AG09319 (cell line): Measurements from ENCODE around the gene ATE1.
"Not testable (repeated sequence)": the region's sequence is repeated elsewhere in the genome, so short reads cannot be mapped to it uniquely, and the experiment has no call there.

Source experiments
- DNase-seq: peaks from one replicate; pipeline ENCODE4 v3.0.0-alpha.2; 2010; ENCODE audit warnings: low read depth; ENCODE audit errors: extremely low read depth
- CTCF ChIP-seq: IDR thresholded peaks from 2 replicates; pipeline ENCODE4 v1.5.1; 2011; ENCODE audit warnings: low read depth, mild to moderate bottlenecking, inconsistent platforms, low read length, moderate library complexity

ATE1 gene

DNA sequence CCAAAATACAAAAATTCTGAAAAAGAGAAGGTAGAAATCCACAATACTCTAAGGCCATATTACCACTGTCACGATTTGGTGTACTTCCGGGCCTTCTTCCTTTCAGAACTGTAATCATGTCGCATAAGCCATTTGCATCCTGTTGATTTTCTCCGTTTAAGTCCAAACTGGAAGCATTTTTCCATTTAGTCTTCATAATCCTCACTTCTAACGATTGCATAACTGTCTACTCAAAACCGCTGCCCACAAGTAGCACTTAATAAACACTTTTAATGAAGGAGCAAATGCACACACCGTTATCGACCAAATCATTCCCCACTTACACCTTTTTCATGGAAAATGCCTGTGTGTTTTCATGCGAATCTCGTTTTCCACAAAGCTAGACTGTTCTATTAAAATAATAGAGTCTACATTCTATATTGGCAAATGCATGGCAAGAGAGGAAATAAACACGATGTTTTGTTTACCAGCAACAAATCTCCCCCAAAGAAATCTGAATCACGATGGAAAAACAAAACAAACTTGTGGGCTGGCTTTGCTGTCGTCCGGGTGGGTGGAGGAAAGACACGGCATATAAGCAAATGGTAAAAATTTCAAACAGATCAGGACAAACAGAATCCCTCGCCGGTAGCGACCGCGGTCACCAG, 1.0 kb downstream of the ATE1 start:
- no peak for DNase-seq
- TF ChIP-seq CTCF: no peak

- TF ChIP-seq CTCF: no peak
- DNase-seq: no peak
Observed at GRCh38 chr10:121926157-121926556, 1.7 kb downstream of the ATE1 start.

DNA sequence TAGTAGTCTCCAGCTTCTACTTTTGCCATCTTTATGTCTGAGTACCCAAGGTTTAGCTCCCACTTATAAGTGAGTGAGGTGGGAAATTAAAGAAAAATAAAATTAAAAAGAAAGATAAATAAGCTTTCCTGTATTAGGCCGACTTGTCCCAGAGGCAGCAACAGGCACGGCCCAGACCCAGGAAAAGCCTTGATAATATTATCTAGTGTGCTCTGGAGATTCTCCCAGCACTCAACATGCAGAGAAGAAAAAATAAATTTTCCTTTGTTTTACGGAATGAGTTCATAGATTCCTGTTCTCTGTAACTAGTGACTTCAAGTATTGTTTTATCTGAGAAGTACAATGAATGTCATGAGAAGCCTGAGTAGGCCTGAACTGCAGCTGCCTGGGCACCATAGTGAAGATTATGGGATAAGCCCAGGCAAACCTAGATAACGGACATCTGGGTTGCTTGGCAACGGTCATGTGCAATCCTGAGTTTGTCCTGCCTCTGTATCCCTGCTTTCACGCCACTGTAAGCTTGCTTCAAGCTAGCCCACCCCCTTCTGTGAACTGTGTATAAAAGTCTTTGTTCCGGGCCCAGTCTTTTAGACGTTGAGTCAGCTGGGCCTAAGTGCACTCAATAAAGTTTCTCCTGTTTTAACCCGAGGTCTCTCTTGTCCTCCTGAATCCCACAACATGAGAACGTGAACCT, 6.4 kb downstream of the ATE1 start:
- DNase-seq: no peak
- TF ChIP-seq CTCF: no peak

DNA sequence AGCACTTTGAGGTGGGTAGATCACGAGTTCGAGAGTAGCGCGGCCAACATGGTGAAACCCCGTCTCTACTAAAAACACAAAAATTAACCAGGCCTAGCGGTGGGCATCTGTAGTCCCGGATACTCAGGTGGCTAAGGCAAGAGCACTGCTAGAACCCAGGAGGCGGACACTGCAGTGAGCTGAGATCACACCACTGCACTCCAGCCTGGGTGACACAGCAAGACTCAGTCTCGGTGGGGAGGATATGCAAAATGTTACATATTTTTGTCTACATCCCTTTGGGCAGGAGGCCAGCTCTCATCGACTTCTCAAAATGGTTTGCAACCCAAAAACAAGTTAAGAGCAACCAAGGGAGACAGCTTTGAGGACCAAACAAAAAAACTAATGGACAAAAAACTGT, 8.2 kb downstream of the ATE1 start:
- no peak for DNase-seq
- TF ChIP-seq CTCF: no peak

DNA sequence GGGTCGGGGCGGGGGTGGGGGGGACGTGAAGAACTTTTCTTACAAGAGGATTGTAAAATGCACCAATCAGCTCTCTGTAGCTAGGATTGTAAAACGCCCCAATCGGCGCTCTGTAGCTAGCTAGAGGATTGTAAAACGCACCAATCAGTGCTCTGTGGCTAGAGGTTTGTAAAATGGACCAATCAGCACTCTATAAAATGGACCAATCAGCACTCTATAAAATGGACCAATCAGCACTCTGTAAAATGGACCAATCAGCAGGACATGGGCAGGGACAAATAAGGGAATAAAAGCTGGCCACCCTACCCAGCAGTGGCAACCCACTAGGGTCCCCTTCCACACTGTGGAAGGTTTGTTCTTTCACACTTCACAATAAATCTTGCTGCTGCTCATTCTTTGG, 9.0 kb downstream of the ATE1 start:
- DNase-seq: not testable (repeated sequence)

DNA sequence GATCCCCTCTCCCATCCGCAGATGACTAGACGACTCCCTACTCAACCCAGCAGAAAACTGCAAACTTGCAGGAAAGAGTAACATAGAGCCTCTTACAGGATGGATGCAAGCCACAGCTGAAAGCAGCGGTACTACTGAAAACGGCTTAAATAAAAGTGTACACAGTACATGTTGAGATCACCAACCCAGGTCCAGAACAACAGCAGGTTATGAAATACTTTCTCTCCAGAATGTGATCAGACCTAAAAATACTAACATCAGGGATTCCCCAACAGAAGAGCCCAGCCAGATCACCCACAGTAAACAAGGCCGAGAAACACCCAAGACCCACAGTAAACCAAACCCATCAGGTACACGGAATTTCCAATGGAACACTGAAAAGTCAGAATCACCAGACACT, 13.2 kb downstream of the ATE1 start:
- DNase-seq: no peak
- TF ChIP-seq CTCF: no peak

- TF ChIP-seq CTCF: no peak
- DNase-seq: no peak
Observed at GRCh38 chr10:121911421-121911697, 16.5 kb downstream of the ATE1 start.
